ENCODE results near the gene SLC2A4. TPM values are rescaled to one million over a fixed set of nuclear protein-coding genes. Genes with fewer than 3 reads are reported as not detected.

The SLC2A4 gene
- total RNA-seq, 1 donor from 2014 or later: not detected

DNA sequence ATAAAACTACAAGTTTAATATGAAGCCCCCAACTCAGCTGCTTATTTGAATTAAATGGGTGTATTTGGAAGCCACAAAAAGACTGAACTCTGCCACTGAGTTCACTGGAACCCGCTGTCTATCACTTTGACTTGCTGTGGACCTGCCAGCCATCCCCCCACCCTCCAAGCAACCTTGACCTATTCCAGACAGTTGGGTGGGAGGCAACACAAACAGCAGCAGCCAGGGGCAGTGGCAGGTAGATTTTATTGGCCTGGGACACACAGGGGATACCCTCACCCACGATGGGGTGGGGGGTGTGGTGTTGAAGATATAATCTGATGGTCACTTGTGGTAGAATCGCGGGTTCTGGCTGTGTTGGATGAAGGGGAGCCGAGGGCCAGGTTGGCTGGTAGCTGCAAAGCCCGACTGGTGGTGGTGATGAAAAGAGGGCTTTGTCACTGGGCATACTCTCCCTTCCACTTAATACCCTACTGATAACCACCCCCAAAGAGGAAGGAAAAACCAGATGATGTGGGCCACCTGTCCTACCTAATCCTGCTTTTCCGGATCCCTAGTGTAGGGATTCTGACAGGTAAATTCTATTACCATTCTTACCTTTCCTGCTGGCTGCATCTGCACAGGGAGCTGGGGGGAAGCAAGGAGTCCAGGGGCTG, 31.0 kb downstream of the SLC2A4 start:
- CTCF ChIA-PET: interaction anchor here (0.8 to 2.8 kb wide), 4 partner anchors 9 to 25 kb away, joined by 3 to 12 read pairs (median 4); partner anchors contain the start of gene ACAP1
- intact Hi-C loops (cut with micrococcal nuclease): no loop called here
- Mint-ChIP-seq H3K27ac (peak overlapping the region; percentile 85), H3K4me1 (peaks cover 66% of the 10 kb centered on the region), H3K36me3 (ENCODE audit: low read depth) (peaks cover 69% of the 10 kb centered on the region), H3K27me3 (no peaks in the 10 kb centered on the region), H3K4me3 (peak overlapping the region; percentile 19), H3K9me3 (no peaks in the 10 kb centered on the region)
- DNase-seq: no peak
- POLR2A ChIA-PET: interaction anchor here (0.6 to 3.8 kb wide), 8 partner anchors 12 to 373 kb away, joined by 3 to 34 read pairs (median 6); partner anchors contain the start of genes ACAP1, NEURL4 and SLC2A4
- TF ChIP-seq, protein P1, sequence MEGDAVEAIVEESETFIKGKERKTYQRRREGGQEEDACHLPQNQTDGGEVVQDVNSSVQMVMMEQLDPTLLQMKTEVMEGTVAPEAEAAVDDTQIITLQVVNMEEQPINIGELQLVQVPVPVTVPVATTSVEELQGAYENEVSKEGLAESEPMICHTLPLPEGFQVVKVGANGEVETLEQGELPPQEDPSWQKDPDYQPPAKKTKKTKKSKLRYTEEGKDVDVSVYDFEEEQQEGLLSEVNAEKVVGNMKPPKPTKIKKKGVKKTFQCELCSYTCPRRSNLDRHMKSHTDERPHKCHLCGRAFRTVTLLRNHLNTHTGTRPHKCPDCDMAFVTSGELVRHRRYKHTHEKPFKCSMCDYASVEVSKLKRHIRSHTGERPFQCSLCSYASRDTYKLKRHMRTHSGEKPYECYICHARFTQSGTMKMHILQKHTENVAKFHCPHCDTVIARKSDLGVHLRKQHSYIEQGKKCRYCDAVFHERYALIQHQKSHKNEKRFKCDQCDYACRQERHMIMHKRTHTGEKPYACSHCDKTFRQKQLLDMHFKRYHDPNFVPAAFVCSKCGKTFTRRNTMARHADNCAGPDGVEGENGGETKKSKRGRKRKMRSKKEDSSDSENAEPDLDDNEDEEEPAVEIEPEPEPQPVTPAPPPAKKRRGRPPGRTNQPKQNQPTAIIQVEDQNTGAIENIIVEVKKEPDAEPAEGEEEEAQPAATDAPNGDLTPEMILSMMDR (IDR thresholded peaks at IDR 0.05): no peak
- ATAC-seq (ENCODE audit: low read depth): no peak

DNA sequence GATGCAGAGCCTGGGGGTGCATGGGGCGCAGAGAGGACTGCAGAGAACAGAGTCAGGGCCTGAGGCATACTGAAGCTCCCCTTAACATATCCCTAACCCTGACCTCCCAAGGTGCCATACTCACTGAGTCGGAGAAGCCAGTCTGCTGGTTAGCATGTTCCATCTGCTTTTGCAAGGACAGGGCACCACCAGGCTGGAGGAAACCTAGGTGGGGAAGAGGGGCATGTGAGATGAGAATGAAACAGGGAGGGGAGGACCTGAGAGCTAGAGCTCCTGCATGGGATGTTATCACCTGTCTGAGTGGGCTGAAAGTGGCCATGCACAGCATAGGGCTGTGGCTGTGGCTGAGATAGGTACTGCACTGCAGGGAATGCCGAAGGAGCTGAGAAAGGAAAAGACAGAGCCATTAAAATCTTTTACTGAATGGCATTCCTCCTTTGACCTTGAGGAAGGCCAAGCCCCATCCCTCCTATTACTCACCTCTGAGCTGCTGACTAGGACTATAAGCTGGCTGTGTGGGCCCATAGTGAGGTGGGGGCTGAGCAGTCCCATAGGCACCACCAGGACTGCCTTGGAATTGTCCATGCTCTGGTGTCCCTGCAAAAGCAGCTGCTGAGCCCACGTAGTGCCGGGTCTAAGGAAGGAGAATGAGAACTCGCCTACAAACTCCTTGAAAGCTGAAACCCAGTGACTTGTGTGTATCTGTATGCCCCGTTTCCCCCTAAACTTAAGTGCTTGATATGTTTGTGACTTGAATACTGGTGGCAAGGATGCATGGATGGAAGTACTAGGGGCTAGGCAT, 31.8 kb downstream of the SLC2A4 start:
- ATAC-seq (ENCODE audit: low read depth) (no peak), DNase-seq (no peak)
- peak overlapping the region; percentile 85 for H3K4me3 Mint-ChIP-seq
- TF ChIP-seq, protein P1 (IDR thresholded peaks at IDR 0.05): no peak
- H3K36me3 Mint-ChIP-seq (ENCODE audit: low read depth): peaks cover 75% of the 10 kb centered on the region
- H3K9me3 Mint-ChIP-seq: no peaks in the 10 kb centered on the region
- H3K27ac Mint-ChIP-seq: peak overlapping the region; percentile 85
- H3K4me1 Mint-ChIP-seq: peaks cover 66% of the 10 kb centered on the region
- H3K27me3 Mint-ChIP-seq: no peaks in the 10 kb centered on the region
- ChIA-PET POLR2A (interaction anchor here (1.2 to 3.8 kb wide), 9 partner anchors 11 to 373 kb away, joined by 3 to 34 read pairs (median 5); partner anchors contain the start of genes ACAP1, MPDU1, NEURL4 and SLC2A4), CTCF (interaction anchor here (0.8 to 2.8 kb wide), 5 partner anchors 8 to 24 kb away, joined by 3 to 12 read pairs (median 4); partner anchors contain the start of gene ACAP1)
- intact Hi-C loops (cut with micrococcal nuclease): no loop called here

DNA sequence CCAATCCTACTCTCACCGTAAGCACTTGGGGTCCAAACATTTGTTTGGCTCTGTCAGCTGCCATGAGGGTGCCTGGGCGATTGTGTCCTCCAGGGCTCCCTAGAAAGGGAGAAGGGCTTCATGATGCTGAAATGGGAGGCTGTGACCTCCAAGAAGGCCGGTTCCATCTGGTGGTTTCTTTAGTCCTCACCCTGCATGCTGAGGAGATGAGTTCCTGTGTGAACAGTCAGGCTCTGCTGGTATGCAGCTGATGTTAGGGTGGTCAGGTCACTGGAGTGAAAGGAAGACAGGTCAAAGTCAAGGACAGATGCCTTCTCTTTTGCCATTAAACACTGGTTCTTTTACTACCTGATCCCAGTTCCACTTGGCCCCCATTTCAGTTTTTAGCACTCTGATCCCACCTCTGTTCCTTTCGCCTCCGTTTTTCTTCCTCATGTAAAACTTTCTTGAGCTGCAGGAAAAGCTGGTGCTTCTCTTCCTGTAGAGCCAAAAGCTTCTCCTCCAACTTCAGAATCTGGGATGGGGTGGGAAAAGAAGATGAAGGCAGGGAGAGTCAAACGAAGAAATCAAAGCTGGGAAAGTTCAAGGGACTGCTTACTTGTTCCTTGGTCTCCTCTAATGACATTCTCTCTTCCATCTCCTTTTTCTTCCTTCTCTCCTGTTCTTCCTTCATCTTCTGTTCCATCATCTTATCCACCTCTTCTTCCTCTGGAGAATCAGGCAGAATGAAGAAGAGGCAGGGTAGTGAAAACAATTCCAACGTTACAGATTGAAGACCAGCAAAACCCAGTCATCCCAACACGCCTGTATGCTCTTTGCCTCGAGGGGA, 32.6 kb downstream of the SLC2A4 start:
- ChIA-PET POLR2A (interaction anchor here (0.7 to 3.8 kb wide), 14 partner anchors 16 to 373 kb away, joined by 3 to 34 read pairs (median 4); partner anchors contain the start of genes ACAP1, MPDU1, NEURL4 and PLSCR3), CTCF (interaction anchor here (1.1 to 2.8 kb wide), 4 partner anchors 8 to 22 kb away, joined by 3 to 12 read pairs (median 4); partner anchors contain the start of gene ACAP1)
- DNase-seq: no peak
- H3K27me3 Mint-ChIP-seq: no peaks in the 10 kb centered on the region
- H3K4me3 Mint-ChIP-seq: peak overlapping the region; percentile 85
- no peaks in the 10 kb centered on the region for H3K9me3 Mint-ChIP-seq
- peaks cover 62% of the 10 kb centered on the region for H3K4me1 Mint-ChIP-seq
- intact Hi-C loops (cut with micrococcal nuclease): no loop called here
- H3K27ac Mint-ChIP-seq: peak overlapping the region; percentile 85
- peaks cover 74% of the 10 kb centered on the region for H3K36me3 Mint-ChIP-seq (ENCODE audit: low read depth)
- TF ChIP-seq, protein P1 (IDR thresholded peaks at IDR 0.05): no peak
- ATAC-seq (ENCODE audit: low read depth): no peak

DNA sequence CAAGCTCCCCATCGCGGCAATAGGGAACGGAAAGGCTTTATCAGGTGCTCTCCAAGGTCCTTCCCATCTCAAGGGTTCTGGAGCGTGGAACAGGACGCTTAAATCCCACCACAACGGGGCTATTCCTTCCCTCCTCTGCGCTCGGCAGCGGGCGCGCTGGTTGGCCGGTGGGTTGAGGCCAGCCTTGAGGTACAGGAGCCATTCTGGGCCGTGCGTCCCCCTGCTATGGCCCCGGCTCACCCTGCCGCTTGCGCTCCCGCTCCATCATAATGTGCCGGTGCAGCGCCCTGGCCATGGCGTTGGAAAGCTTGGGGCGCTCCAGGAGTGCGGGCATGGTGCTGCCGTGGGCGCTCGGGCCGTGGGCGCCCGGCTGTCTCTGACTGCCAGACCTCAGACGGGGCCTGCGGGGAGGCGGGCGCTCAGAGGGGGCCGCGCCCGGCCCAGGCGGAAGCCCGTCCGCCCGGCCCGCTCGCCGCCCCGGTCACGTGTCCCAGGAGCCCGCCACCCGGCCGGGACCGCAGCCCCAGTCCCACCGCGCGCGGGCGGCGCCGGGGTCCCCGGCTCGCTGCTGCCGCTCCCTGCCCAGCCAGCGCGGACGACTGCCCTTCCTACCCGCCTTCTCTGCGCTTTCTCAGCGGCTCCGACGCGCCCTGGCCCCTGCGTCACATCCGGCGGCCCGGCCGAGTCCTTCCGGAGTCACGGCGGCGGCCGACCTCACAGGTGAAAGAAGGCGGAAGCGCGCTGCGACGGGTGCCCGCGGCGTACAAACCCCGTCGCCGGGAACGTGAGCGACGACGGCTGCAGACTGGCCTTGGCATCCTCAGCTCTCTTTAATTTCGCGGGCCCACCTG, 33.4 kb downstream of the SLC2A4 start, which contains the start of gene GPS2:
Gene GPS2 (minus strand): TSS at position 642 of the 851 bp plus-strand sequence. CDS start 308 bp downstream, at position 334.
- DNase-seq (peak; percentile 95), ATAC-seq (ENCODE audit: low read depth) (peak; percentile 82)
- H3K4me1 Mint-ChIP-seq: peaks cover 54% of the 10 kb centered on the region
- CTCF ChIA-PET: interaction anchor here (1.0 to 2.8 kb wide), 6 partner anchors 10 to 137 kb away, joined by 3 to 12 read pairs (median 4); partner anchors contain the start of genes ACAP1 and NEURL4
- TF ChIP-seq, protein P1 (IDR thresholded peaks at IDR 0.05): no peak
- no peaks in the 10 kb centered on the region for H3K27me3 Mint-ChIP-seq
- peak within 1 kb of the TSS; percentile 87 for H3K27ac Mint-ChIP-seq
- H3K4me3 Mint-ChIP-seq: peak within 1 kb of the TSS; percentile 89
- POLR2A ChIA-PET: interaction anchor here (0.6 to 3.8 kb wide), 21 partner anchors 10 to 372 kb away, joined by 3 to 52 read pairs (median 4); partner anchors contain the start of genes ACAP1, MPDU1, NEURL4 and PLSCR3
- H3K36me3 Mint-ChIP-seq (ENCODE audit: low read depth): peaks cover 67% of the 10 kb centered on the region
- H3K9me3 Mint-ChIP-seq: no peaks in the 10 kb centered on the region
- intact Hi-C loops (cut with micrococcal nuclease): loop anchor here (1.0 kb wide), 2 partner anchors 8 to 14 kb away; partner anchors contain the start of genes EIF5A and NEURL4

All from activated B cell treated with CpG ODN at 0.5 μM for 24 hours (primary cell).